ENCODE measurements around the gene TFF2. TPM values are rescaled to one million over a fixed set of nuclear protein-coding genes. Genes with fewer than 3 reads are reported as not detected.

TFF2 gene
- total RNA-seq, 1 experiment from 2014 or later = not detected

DNA sequence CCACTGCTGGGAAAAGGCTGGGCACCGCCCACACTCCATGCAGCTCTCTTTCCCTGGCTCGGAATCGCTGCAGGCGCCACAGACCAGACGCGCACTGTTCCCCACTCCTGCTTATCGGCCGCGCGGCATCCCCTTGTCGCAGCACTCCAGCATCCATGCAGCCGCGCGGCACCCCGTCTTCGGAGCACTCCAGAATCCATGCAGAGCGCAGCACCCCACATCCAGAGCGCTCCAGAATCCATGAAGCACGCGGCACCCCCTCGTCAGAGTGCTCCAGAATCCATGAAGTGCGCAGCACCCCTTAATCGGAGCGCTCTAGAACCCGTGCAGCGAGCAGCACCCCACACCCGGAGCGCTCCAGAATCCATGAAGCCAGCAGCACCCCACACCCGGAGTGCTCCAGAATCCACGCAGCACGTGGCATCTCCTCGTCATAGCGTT, 45.1 kb downstream of the TFF2 start:
- no peak for DNase-seq (ENCODE audit: low spot score)

DNA sequence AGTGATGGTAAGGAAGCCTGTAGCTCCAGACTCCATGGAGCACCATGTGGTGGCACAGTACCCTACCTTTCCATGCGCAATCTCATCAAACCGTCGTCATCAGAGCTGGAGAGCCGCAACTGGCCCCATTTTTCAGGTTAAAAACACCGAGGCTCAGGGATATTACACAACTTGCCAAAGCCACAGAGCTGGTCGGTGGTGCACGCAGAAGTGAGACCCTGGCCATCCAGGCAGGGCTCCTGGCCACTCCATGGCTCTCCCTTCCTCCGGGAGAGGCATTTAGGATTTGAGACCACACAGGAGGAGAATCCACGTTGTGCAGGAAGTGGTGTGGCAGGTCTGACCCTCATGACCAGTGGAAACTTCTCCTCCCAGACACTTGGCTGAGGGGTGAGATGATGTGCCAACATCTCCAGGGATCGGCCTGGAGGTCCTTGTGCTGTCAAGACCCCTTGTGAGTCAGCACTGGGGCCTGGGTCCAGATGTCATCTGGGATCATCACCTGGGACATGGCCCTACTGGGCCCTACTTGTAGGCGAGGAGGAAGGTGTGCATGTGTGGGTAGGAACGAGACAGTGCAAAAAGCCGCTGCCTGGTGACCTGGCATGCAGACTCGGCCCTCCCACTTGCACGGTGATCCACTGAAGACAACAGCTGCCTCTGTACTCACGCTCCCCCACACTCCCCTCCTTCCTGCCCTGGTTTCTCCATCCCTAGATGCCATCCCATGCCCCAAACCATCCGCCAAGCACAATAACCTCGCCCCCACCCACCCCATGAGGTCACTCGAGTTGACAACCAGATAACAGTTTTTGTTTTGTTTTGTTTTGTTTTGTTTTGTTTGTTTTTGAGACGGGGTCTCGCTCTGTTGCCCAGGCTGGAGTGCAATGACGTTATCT, 46.0 kb downstream of the TFF2 start:
- DNase-seq (ENCODE audit: low spot score) = no peak

DNA sequence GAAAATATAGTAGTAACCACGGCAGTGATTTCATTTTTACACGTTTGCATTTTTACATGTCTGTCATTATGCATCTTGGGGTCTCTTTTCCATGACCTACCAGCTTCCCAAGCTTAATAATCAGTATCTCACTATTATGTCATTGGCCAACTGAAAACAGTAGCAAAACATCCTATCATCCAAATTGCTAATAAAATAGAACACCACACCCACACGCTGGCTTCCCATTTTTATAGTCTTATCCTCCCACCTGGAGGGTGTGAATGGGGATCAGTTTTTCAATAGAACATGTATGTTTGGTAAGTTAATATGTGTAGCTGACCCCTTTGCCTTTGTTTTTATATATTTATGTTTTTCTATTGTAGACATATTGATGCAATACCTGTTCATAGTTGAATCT, 47.4 kb downstream of the TFF2 start:
- no peak for DNase-seq (ENCODE audit: low spot score)

DNA sequence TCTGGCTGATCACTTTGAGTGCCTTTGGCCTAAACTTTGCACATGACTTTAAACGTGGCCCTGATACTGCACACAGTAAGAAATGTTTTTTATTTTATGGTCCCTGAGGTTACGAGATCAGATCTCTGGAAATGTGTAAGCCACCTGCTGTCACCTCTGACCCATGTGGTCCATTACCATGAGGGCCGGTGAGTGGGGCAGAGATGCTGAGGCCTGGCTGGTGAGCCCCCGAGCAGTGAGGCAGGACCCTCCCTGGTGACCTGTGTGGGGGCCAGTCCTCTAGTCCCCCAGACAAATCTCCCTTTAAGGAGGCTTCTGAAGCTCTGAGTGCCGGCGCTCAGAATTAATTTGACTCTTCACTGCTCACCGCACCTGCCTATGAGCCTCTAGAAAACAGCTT, 48.0 kb downstream of the TFF2 start:
- DNase-seq (ENCODE audit: low spot score) = no peak

DNA sequence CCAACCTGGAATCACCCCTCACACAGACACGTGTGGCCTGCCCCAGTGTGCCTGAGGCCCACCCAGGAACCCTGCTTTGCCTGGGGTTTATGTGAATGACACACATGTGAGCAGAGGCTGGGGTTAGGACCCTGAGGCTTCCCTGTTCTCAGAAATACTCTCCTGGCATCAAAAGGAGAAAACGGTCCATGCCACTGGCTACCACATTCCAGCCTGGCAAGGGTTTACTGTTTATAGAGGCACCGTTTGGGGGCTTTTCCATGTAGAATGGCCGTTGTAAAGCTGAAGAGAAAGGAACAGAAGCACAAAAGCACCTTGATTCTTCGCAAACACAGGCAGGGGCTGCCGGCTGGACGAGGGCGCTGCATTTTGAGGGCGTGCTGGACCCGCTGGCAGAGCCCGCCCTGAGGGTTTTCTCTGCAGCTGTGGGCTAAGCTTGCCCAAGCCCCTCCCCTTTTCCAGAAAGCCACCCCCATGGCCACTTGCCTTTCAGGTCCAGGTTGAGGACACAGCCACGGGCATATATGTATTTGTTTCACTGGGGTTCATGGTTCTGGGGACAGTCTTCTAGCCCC, 48.6 kb downstream of the TFF2 start:
- no peak for DNase-seq (ENCODE audit: low spot score)

DNA sequence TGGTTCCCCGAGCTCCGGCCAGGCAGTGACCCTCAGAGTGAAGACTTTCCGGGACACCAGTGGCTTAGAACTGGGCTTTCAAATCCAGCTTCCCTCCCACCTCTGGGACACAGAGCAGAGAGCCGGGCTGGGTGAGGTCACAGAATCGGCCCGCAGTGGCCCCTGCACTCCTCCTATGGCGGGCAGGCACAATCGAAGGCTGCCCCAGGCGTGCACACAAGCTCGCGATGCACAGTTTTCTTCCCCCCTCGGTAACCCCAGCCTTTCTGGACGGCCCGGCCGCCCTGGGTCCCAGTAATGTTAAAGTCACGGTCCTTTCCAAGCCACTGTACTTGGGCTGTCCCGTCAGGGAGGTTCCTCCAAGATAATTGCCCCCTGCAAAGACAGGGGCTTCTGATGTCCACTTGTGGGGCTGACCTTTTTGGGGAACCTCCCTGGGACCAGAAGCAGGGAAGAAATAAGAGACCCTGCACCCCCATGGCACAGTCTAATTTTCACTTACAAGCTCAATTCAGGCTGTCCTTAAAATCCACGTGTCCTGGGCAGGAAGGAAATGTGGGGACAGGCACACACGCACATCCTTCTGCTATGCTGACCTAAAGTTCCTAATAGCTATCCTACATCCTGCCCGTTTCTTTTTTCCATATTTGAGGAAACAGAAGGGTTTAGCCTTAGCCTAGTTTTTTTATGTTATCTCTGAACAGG, 49.3 kb downstream of the TFF2 start:
- DNase-seq (ENCODE audit: low spot score) = no peak

DNA sequence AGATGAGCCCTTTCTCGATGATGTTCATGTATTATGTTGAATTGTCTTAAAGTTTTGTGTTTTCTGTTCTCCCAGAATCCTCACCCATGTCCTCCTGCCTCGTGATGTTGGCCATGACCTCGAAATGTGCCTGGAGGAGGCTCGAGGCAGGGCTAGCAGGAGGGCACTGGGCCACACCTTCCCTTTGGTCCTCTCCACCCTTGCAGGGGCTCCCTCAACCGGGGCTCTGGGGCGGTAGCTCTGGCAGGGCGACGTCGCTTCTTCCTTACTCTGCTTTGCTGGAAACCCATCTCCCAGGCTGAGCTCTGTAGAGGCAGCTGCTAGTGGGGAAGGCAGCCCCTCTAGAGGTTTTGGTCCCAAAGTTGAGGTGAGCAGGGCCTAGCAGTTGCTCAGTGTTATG, 49.8 kb downstream of the TFF2 start:
- DNase-seq (ENCODE audit: low spot score) = no peak

DNA sequence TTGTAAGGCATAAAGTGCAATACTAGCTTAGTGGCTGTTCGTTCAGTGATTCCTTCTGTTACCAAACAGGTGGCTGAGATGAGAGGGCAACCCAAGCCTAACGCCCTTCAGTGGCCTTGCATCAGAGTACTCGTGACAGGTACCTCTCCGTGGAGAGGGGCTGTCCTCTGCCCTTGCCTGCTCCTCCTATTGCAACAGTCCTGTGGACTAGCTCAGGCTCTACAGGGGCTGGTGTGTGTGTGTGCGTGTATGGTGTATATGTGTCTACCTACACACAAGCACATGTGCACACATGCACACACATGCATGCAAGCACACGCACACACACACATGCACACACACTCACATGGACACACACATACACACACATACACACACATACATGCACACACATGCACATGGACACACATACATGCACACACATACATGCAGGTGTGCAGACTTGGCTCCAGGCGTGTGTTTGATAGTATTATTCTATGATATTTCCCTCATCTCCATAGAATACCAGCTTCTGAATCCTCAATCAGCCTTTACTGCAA, 50.7 kb downstream of the TFF2 start:
- DNase-seq (ENCODE audit: low spot score) = no peak

DNA sequence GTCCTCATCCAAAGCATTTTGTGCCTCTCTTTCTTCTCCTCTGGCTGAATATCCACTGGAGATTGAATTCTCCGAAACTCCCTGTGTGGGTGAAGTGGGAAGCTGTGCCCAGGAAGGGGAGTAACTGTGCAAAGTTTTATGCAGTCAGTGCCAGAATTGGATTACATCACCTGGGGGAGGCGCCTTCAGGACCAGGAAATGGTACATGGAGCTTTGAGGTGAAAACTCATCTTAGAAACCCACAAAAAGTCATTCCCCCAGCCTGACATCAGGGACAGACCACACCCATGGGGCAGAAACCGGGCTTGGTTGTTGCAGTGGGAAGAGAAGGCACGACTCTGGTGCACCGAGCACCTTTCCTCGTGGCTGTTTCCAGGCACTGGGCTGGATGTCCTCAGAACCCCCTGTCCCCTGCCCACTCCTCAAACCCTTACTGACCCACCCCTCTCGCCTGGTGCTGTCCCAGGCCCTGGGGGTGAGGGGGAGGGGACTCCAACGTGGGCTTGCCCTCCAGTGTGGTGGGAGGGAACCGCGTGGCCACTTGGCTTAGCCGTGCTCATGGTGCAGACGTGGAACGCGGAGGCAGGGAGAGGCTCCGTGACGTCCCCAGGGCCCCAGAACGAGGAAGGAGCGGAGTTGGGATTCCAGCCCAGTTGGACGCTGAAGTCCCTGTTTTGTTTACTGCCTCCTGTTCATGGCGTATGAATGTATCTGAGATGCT, 51.3 kb downstream of the TFF2 start:
- DNase-seq (ENCODE audit: low spot score) = peak; percentile 42

DNA sequence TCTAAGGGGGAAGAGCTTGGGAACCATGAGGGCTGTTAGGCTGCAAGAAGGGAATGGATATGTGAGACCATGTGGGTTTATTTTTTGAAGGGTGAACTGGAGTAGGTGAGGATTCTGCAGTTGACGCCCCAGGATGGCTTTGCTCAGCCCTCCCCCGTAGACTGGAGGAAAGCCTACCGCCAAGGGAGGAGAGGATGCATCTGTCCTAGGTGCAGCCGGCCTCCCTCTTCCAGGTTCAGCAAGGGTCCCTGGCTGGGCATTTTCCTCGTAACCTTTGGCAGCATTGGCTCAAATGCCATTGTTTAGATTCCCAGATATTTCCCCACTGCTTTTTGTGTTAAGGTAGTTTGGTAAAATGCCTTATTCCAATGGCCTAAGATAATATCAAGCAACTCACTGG, 52.1 kb downstream of the TFF2 start:
- DNase-seq (ENCODE audit: low spot score) = no peak

DNA sequence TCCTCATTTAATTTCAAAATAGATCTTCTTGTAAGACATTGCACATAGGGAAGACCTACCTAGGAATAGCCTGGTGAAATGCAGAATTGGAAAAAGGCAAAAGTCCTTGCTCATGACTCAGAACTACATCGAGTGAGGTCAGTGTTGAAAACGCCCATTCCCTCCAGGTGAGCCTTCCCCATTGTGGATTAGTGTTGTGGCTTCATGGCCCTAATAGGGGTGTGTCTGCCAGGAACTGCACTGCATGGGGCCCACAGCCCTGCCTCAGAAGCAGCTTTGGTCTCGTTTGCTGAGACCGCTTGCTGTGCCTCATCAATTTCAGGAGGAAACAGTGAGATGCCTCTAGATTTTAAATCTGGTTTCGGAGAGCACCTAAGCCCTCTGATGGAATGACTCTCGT, 52.6 kb downstream of the TFF2 start:
- DNase-seq (ENCODE audit: low spot score) = peak; percentile 23

DNA sequence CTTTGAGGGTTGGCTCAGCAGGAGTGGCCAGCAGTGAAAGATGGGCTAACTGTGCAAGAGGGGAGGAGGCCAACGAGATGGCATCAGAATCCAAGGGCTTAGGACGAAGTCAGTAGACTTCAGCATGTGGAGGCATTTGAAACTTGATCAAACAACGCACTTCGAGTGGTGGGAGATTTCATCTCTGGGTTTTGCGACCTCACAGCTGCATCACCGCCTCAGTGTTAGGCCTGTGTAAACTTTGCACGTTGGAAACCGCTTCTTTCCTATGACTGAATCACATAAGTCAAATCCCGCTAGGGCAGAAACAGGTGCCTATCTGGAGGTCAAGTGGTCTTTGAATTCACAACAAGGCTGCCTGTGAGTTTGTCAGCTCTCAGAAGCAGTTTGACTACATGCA, 53.4 kb downstream of the TFF2 start:
- no peak for DNase-seq (ENCODE audit: low spot score)

DNA sequence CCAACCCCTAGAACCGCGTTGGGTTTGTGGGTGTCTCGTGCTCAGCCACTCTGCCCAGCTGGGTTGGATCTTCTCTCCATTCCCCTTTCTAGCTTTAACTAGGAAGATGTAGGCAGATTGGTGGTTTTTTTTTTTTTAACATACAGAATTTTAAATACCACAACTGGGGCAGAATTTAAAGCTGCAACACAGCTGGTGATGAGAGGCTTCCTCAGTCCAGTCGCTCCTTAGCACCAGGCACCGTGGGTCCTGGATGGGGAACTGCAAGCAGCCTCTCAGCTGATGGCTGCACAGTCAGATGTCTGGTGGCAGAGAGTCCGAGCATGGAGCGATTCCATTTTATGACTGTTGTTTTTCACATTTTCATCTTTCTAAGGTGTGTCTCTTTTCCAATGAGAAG, 54.3 kb downstream of the TFF2 start:
- no peak for DNase-seq (ENCODE audit: low spot score)

Other genes starting within 250 kb of the TFF2 start
- 2.5 and 2.9 TPM in 2 replicates for gene ABCG1, start 131.9 kb downstream of the TFF2 start, total RNA-seq (2014; rRNA removed; shearing (Covaris generic))
- gene TFF3, start 35.6 kb downstream of the TFF2 start, total RNA-seq (2014; rRNA removed; shearing (Covaris generic)) = not detected in 2 replicates
- not detected in 2 replicates for gene TFF1, start 15.5 kb upstream of the TFF2 start, total RNA-seq (2014; rRNA removed; shearing (Covaris generic))
- 0.12 TPM in 1 of 2 replicates, not detected in the other for gene TMPRSS3, start 45.1 kb upstream of the TFF2 start, total RNA-seq (2014; rRNA removed; shearing (Covaris generic))
- gene UBASH3A, start 52.9 kb upstream of the TFF2 start, total RNA-seq (2014; rRNA removed; shearing (Covaris generic)) = not detected in 2 replicates
- not detected in 2 replicates for gene RSPH1, start 145.2 kb upstream of the TFF2 start, total RNA-seq (2014; rRNA removed; shearing (Covaris generic))
- gene SLC37A1, start 162.9 kb upstream of the TFF2 start, total RNA-seq (2014; rRNA removed; shearing (Covaris generic)) = 1.1 and 1.6 TPM in 2 replicates